Measurements from ENCODE around the gene ZFYVE1.
"Not testable (repeated sequence)": the region's sequence is repeated elsewhere in the genome, so short reads cannot be mapped to it uniquely, and the experiment has no call there.

Gene ZFYVE1

GRCh38 chr14:73003681-73004080 lies 23.2 kb downstream of the ZFYVE1 start:
- DNase-seq = no peak

GRCh38 chr14:73000073-73000472 lies 26.8 kb downstream of the ZFYVE1 start:
- DNase-seq = no peak

GRCh38 chr14:72999316-72999715 lies 27.6 kb downstream of the ZFYVE1 start:
- DNase-seq = no peak

GRCh38 chr14:72998252-72998903 lies 28.5 kb downstream of the ZFYVE1 start:
- no peak for DNase-seq

GRCh38 chr14:72996916-72997315 lies 30.0 kb downstream of the ZFYVE1 start:
- DNase-seq = no peak

GRCh38 chr14:72990171-72990570 lies 36.7 kb downstream of the ZFYVE1 start:
- no peak for DNase-seq

- DNase-seq = no peak
Measured at GRCh38 chr14:72986857-72987256, 40.0 kb downstream of the ZFYVE1 start.

GRCh38 chr14:72986214-72986613 lies 40.7 kb downstream of the ZFYVE1 start:
- no peak for DNase-seq

- DNase-seq = no peak
Measured at GRCh38 chr14:72982146-72982708, 44.7 kb downstream of the ZFYVE1 start.

- DNase-seq = no peak
Measured at GRCh38 chr14:72980863-72981262, 46.0 kb downstream of the ZFYVE1 start.

- DNase-seq = no peak
Measured at GRCh38 chr14:72978856-72979255, 48.0 kb downstream of the ZFYVE1 start.

GRCh38 chr14:72975770-72976169 lies 51.1 kb downstream of the ZFYVE1 start:
- DNase-seq = no peak

- no peak for DNase-seq
Measured at GRCh38 chr14:72974661-72975060, 52.2 kb downstream of the ZFYVE1 start.

- DNase-seq = no peak
Measured at GRCh38 chr14:72970824-72971434, 56.0 kb downstream of the ZFYVE1 start.

GRCh38 chr14:72970058-72970630 lies 56.8 kb downstream of the ZFYVE1 start:
- DNase-seq = no peak

- DNase-seq = no peak
Measured at GRCh38 chr14:72968316-72968715, 58.6 kb downstream of the ZFYVE1 start.

- no peak for DNase-seq
Measured at GRCh38 chr14:72966038-72966437, 60.9 kb downstream of the ZFYVE1 start.

GRCh38 chr14:72965249-72965648 lies 61.7 kb downstream of the ZFYVE1 start:
- DNase-seq = no peak

GRCh38 chr14:72962829-72963312 lies 64.0 kb downstream of the ZFYVE1 start:
- DNase-seq = no peak

- not testable (repeated sequence) for DNase-seq
Measured at GRCh38 chr14:72962336-72962754, 64.6 kb downstream of the ZFYVE1 start.

GRCh38 chr14:72961579-72962335 lies 65.1 kb downstream of the ZFYVE1 start:
- DNase-seq = no peak

- DNase-seq = not testable (repeated sequence)
Measured at GRCh38 chr14:72961016-72961415, 65.9 kb downstream of the ZFYVE1 start.

GRCh38 chr14:72958548-72958947 lies 68.4 kb downstream of the ZFYVE1 start:
- no peak for DNase-seq

Data from bone marrow (tissue), 2 donors.